H9 (cell line): ENCODE measurements around the gene GPR107. TPM values are rescaled to one million over a fixed set of nuclear protein-coding genes. Genes with fewer than 3 reads are reported as not detected.
A peak's percentile ranks its signal among the peaks of the same experiment; 100 is the strongest.

ENCODE experiments used
- DNase-seq: peaks from one replicate; pipeline ENCODE4 v3.0.0-alpha.2; 2017
- H2AFZ ChIP-seq: one replicate; pipeline ENCODE4 v1.6.1; 2013; ENCODE audit warnings: mild to moderate bottlenecking, low read length, control low read depth, moderate library complexity
- H2AK5ac ChIP-seq: 2 replicates; pipeline ENCODE4 v1.6.1; 2013; ENCODE audit warnings: low read length, control low read depth, mixed read lengths; ENCODE audit not compliant: insufficient read length
- H2BK120ac ChIP-seq: one replicate; pipeline ENCODE4 v1.6.1; 2013; ENCODE audit warnings: low read depth, mild to moderate bottlenecking, low read length, control low read depth, inconsistent platforms; ENCODE audit not compliant: poor library complexity, severe bottlenecking
- H2BK12ac ChIP-seq: 2 replicates; pipeline ENCODE4 v1.6.1; 2013; ENCODE audit warnings: low read length, control low read depth, mixed read lengths, low read depth; ENCODE audit not compliant: insufficient read length
- H2BK15ac ChIP-seq: 2 replicates; pipeline ENCODE4 v1.6.1; 2013; ENCODE audit warnings: low read depth, low read length, control low read depth
- H2BK20ac ChIP-seq: one replicate; pipeline ENCODE4 v1.6.1; 2013; ENCODE audit warnings: low read depth, mild to moderate bottlenecking, low read length, control low read depth, inconsistent platforms; ENCODE audit not compliant: poor library complexity, severe bottlenecking
- H2BK5ac ChIP-seq: 2 replicates; pipeline ENCODE4 v1.6.1; 2013; ENCODE audit warnings: low read length, control low read depth, mixed read lengths; ENCODE audit not compliant: insufficient read length
- H3K14ac ChIP-seq: 2 replicates; pipeline ENCODE4 v1.6.1; 2013; ENCODE audit warnings: low read length, control low read depth; ENCODE audit not compliant: insufficient read depth
- H3K18ac ChIP-seq: 2 replicates; pipeline ENCODE4 v1.6.1; 2013; ENCODE audit warnings: low read depth, mild to moderate bottlenecking, mixed read lengths, low read length, control low read depth; ENCODE audit not compliant: insufficient read length
- H3K23ac ChIP-seq: 2 replicates; pipeline ENCODE4 v1.6.1; 2013; ENCODE audit warnings: low read length, control low read depth, mixed read lengths, low read depth; ENCODE audit not compliant: insufficient read length
- H3K23me2 ChIP-seq: 2 replicates; pipeline ENCODE4 v1.6.1; 2013; ENCODE audit warnings: low read depth, mild to moderate bottlenecking, mixed read lengths, low read length, control low read depth; ENCODE audit not compliant: insufficient read length, poor library complexity, severe bottlenecking
- H3K27ac ChIP-seq: 2 replicates; pipeline ENCODE4 v1.5.1; 2013; ENCODE audit warnings: low read length, control low read depth, mixed read lengths, low read depth; ENCODE audit not compliant: insufficient read length
- H3K27me3 ChIP-seq: 2 replicates; pipeline ENCODE4 v1.6.1; 2013; ENCODE audit warnings: low read length, control low read depth, inconsistent platforms; ENCODE audit not compliant: insufficient read depth
- H3K4ac ChIP-seq: 2 replicates; pipeline ENCODE4 v1.6.1; 2013; ENCODE audit warnings: low read depth, mild to moderate bottlenecking, control low read depth, inconsistent platforms, low read length, moderate library complexity
- H3K4me1 ChIP-seq: 2 replicates; pipeline ENCODE4 v1.6.1; 2013; ENCODE audit warnings: low read length, control low read depth, inconsistent platforms; ENCODE audit not compliant: insufficient read depth
- H3K4me2 ChIP-seq: 2 replicates; pipeline ENCODE4 v1.6.1; 2013; ENCODE audit warnings: low read length, control low read depth, mixed read lengths; ENCODE audit not compliant: insufficient read length, insufficient read depth
- H3K56ac ChIP-seq: 2 replicates; pipeline ENCODE4 v1.6.1; 2013; ENCODE audit warnings: low read depth, mild to moderate bottlenecking, mixed read lengths, low read length, control low read depth; ENCODE audit not compliant: insufficient read length
- H3K79me1 ChIP-seq: 2 replicates; pipeline ENCODE4 v1.6.1; 2013; ENCODE audit warnings: low read depth, mild to moderate bottlenecking, moderate library complexity, low read length, control low read depth, inconsistent platforms; ENCODE audit not compliant: insufficient read depth, poor library complexity, severe bottlenecking
- H3K79me2 ChIP-seq: 2 replicates; pipeline ENCODE4 v1.6.1; 2013; ENCODE audit warnings: low read length, control low read depth, inconsistent platforms; ENCODE audit not compliant: insufficient read depth
- H3K9ac ChIP-seq: 2 replicates; pipeline ENCODE4 v1.6.1; 2013; ENCODE audit warnings: low read length, control low read depth, mixed read lengths; ENCODE audit not compliant: insufficient read length; ENCODE audit errors: extremely low read depth
- H3K9me3 ChIP-seq: one replicate; pipeline ENCODE4 v1.6.1; 2013; ENCODE audit warnings: low read depth, low read length, inconsistent platforms; ENCODE audit not compliant: control insufficient read depth
- H3T11ph ChIP-seq: one replicate; pipeline ENCODE4 v1.6.1; 2013; ENCODE audit warnings: mild to moderate bottlenecking, low read length, control low read depth, inconsistent platforms
- H4K20me1 ChIP-seq: one replicate; pipeline ENCODE4 v1.6.1; 2013; ENCODE audit not compliant: control insufficient read depth, insufficient read length, insufficient read depth
- H4K5ac ChIP-seq: 2 replicates; pipeline ENCODE4 v1.6.1; 2013; ENCODE audit warnings: low read depth, mild to moderate bottlenecking, mixed read lengths, low read length, control low read depth; ENCODE audit not compliant: insufficient read length
- H4K8ac ChIP-seq: replicated peaks from 2 replicates; pipeline ENCODE4 v1.6.1; 2013; ENCODE audit warnings: low read length, control low read depth, mixed read lengths, low read depth; ENCODE audit not compliant: insufficient read length
- H4K91ac ChIP-seq: 2 replicates; pipeline ENCODE4 v1.6.1; 2013; ENCODE audit warnings: low read depth, mild to moderate bottlenecking, moderate library complexity, mixed read lengths, low read length, control low read depth; ENCODE audit not compliant: insufficient read length
- H3K27ac Mint-ChIP-seq, 3 experiments: 2 replicates in 2 of 3; 3 replicates in 1 of 3; pipeline ENCODE4 v1.8.0; 2020 to 2021; ENCODE audit warnings: mixed read lengths in 3 of 3, mild to moderate bottlenecking in 1 of 3, moderate library complexity in 1 of 3
- H3K27me3 Mint-ChIP-seq: 2 replicates; pipeline ENCODE4 v1.8.0; 2021; ENCODE audit warnings: low read depth, mild to moderate bottlenecking, moderate library complexity, mixed read lengths
- H3K36me3 Mint-ChIP-seq, 3 experiments: 2 replicates in 2 of 3; 3 replicates in 1 of 3; pipeline ENCODE4 v1.8.0; 2020 to 2021; ENCODE audit warnings: low read depth in 3 of 3, mixed read lengths in 3 of 3; ENCODE audit not compliant: insufficient read depth in 1 of 3
- H3K4me1 Mint-ChIP-seq, 2 experiments: 2 replicates each; pipeline ENCODE4 v1.8.0; 2020; ENCODE audit warnings: mixed read lengths in 2 of 2
- H3K4me3 Mint-ChIP-seq, 2 experiments: 2 replicates in 1 of 2; 3 replicates in 1 of 2; pipeline ENCODE4 v1.8.0; 2020 to 2021; ENCODE audit warnings: mild to moderate bottlenecking in 2 of 2, mixed read lengths in 2 of 2, moderate library complexity in 1 of 2
- H3K9me3 Mint-ChIP-seq, 2 experiments: 2 replicates in 1 of 2; 3 replicates in 1 of 2; pipeline ENCODE4 v1.8.0; 2020; ENCODE audit warnings: mild to moderate bottlenecking in 2 of 2, mixed read lengths in 2 of 2, moderate library complexity in 1 of 2
- CTCF ChIP-seq: fragments of 200-600 bp; sonication (generic); conservative IDR thresholded peaks from 3 replicates; pipeline ENCODE4 v1.8.0; 2021; ENCODE audit warnings: antibody characterized with exemption, mild to moderate bottlenecking
- WGBS: extraction: QIAGEN DNeasy Blood & Tissue Kit; methylation state at CpG from one replicate; pipeline ENCODE4 v1.1.7; 2013; ENCODE audit warnings: missing lambda C conversion rate, low lambda C conversion rate, mixed read lengths; ENCODE audit not compliant: insufficient read length; ENCODE audit errors: extremely low coverage; 5-methylcytosine and 5-hydroxymethylcytosine counted together
- long read RNA-seq: library from polyadenylated mRNA; unstranded; transcript quantifications from one replicate; pipeline ENCODE4 v2.0.0, GENCODE V29; 2020
- total RNA-seq: library from RNA; stranded (reverse); gene quantifications from 2 replicates; pipeline ENCODE4 v1.2.1, GENCODE V29; 2021

Gene GPR107
- total RNA-seq, result 38.0 and 38.6 TPM in 2 replicates
- long read RNA-seq, full-length matches to known transcripts, result 9 of 30 reads
- long read RNA-seq, partial matches to known transcripts, result 10 of 30 reads
- long read RNA-seq, other reads (novel, unspliced or antisense), result 11 of 30 reads

DNA sequence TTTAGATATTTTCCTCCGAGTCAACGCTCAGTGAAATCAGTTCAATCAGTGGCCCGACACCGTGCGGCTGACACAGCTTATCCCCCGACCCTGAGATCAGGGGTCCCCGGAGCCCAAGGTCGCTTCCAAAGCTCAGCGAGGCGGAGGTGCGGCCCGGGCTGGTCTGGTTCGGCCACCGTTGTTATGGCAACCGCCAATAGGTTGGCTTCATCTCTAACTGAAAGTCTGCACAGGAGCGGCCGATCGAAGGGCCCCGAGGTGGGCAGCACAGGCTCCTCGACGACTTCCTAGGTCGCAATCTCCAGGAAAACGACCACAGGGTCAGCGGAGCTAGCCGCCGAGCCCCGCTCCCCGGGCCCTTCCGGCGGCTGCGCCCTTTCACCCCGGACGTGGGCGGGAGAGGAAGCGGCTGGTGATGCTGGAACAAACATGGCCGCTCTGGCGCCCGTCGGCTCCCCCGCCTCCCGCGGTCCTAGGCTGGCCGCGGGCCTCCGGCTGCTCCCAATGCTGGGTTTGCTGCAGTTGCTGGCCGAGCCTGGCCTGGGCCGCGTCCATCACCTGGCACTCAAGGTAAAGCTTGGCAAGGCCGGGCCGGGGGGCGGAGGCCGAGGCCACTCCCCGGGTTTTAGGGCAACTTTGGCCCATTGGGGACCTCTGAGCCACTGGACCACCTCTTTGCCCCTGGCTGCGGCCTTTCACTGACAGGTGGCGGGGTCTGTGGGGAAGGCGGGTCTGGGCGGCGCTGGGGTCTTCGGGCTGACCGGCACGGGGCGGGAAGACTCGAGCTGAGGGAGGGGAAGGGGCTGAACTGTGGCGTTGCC is at the start of gene GPR107:
Gene GPR107 (plus strand): TSS at position 403 of the 821 bp plus-strand sequence. CDS start 27 bp downstream, at position 430.
- peak; percentile 77 for DNase-seq
- Histone ChIP-seq H3K14ac (peak within 1 kb of the TSS; percentile 87), H2BK120ac (no peak within 1 kb of the TSS), H3K79me2 (peaks cover 2% of the 10 kb centered on the region; the same call in 1 of the 2 replicates), H3K23ac (no peak within 1 kb of the TSS), H3K4me2 (peak within 1 kb of the TSS; percentile 96), H3T11ph (no peak within 1 kb of the TSS), H3K27ac (no peak within 1 kb of the TSS), H3K79me1 (no peaks in the 10 kb centered on the region), H3K9ac (peak within 1 kb of the TSS; percentile 69), H3K9me3 (no peaks in the 10 kb centered on the region), H2AK5ac (no peak within 1 kb of the TSS), H2AFZ (no peak within 1 kb of the TSS), H4K91ac (no peak within 1 kb of the TSS), H3K56ac (no peak within 1 kb of the TSS), H3K23me2 (peaks cover 9% of the 10 kb centered on the region), H3K18ac (peak within 1 kb of the TSS; percentile 61), H2BK20ac (no peak within 1 kb of the TSS), H4K8ac (no peak within 1 kb of the TSS), H2BK5ac (no peak within 1 kb of the TSS), H3K4me1 (no peaks in the 10 kb centered on the region; the same call in 1 of the 2 replicates), H3K27me3 (no peaks in the 10 kb centered on the region), H2BK15ac (no peak within 1 kb of the TSS), H4K20me1 (no peaks in the 10 kb centered on the region), H2BK12ac (no peak within 1 kb of the TSS), H4K5ac (no peak within 1 kb of the TSS), H3K4ac (no peak within 1 kb of the TSS)
- Mint-ChIP-seq H3K27ac (peak within 1 kb of the TSS; percentile 80 to 96 (median 93)), H3K4me3 (peak within 1 kb of the TSS; percentile 91 to 94), H3K4me1 (peaks cover 9 to 17% of the 10 kb centered on the region in 2 experiments; a peak in 3 of 4 replicates), H3K27me3 (no peaks in the 10 kb centered on the region), H3K36me3 (peaks cover 2 to 5% (median 2%) of the 10 kb centered on the region in 3 experiments; a peak in 4 of 7 replicates), H3K9me3 (no peaks in the 10 kb centered on the region)
- no CpG with 5 or more reads among the region's 64 CpGs for WGBS
- no peak for TF ChIP-seq CTCF
